H4 (cell line): Measurements from ENCODE around the gene ADAMTS2. TPM values are rescaled to one million over a fixed set of nuclear protein-coding genes. Genes with fewer than 3 reads are reported as not detected.
"Not testable (repeated sequence)": the region's sequence is repeated elsewhere in the genome, so short reads cannot be mapped to it uniquely, and the experiment has no call there.

Source experiments
- DNase-seq: peaks from one replicate; pipeline ENCODE4 v3.0.0-alpha.2; 2015; ENCODE audit warnings: low spot score
- total RNA-seq: library from RNA; depleted of rRNA; stranded (reverse); fragments of >200 nt; shearing (Covaris generic); gene quantifications from 2 replicates; pipeline ENCODE4 v1.2.3, GENCODE V29; 2014

Gene ADAMTS2
- total RNA-seq, 1 experiment from 2014 or later: 1.2 TPM

DNA sequence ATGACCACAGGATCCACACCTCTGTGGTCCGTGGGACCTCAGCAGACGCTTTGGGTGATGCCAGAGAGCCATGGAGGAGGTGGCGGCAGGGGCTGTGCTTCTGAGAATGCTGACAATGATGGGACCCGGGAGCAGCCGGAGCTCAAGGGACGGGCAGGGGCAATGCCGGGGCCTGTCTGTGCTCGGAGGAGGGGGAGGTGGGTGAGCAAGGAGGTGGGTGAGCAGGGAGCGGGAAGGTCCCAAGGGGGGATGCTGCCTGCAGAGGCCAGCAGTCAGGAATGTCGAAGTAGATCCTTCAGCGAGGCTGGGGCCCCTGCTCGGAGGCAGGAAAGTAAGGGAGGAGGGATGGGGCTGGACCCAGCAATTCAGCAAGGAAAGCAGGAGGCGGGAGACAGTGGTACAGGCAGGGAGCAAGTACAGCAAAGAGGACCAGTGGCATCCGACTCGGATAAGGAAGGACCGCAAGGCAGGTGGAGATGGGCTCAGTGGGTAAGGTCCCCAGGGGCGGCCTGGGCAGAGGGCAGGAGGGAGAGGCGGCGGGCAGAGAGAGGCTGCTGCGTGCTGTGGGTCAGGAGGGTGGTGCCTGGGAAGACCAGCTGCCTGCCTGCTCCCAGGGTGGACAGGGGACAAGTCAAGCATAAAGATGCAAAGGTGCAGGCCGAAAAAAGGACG, 49.0 kb downstream of the ADAMTS2 start:
- no peak for DNase-seq

DNA sequence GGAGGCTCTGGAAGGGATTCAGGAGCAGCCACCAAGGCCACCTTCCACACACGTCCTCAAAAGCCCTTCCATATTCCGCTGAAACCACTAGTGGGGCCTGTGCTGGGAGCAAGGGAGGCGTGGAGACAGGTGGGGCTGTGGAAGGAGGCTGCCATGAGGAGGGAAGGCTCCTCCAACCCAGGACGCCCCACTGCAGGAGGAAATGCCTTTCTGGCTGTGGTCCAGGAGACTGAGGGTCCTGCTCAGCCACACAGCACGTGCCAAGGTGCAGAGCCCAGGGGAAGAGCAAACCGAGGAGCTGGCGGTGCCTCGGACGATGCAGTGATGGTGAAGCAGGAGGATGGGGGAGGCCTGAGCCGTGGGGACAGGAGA, 49.5 kb downstream of the ADAMTS2 start:
- DNase-seq: no peak

GRCh38 chr5:179294891-179295777, 50.1 kb downstream of the ADAMTS2 start:
- DNase-seq: no peak

DNA sequence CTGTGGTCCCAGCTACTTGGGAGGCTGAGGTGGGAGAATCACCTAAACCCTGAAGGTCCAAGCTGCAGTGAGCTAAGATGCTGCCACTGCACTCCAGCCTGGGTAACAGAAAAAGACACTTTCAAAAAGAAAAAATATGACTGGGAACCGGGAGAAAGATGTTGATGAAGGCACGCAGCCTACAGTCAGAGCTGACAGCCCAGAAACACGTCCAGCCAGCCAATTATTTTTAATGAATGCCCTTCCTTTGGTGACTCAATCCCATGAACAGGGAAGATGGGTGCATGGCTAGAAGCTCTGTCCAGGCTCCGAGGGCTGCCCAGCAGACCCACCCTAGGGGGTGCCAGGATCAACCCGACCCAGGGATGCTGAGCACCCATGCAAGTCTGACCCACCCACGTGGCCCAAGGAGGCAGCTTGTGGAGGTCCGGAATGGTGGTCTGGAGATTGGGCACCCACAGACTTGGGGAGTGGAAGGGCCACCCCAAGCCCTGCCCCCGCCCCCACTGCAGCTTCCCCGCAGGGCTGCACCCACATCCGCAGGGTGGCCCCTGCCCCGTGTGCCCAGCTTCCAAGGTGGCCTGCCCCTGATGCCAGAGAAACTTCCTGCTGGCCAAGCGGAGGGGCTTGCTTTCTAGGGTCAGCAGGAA, 51.0 kb downstream of the ADAMTS2 start:
- no peak for DNase-seq

- no peak for DNase-seq
Observed at GRCh38 chr5:179292681-179293635, 52.3 kb downstream of the ADAMTS2 start.

DNA sequence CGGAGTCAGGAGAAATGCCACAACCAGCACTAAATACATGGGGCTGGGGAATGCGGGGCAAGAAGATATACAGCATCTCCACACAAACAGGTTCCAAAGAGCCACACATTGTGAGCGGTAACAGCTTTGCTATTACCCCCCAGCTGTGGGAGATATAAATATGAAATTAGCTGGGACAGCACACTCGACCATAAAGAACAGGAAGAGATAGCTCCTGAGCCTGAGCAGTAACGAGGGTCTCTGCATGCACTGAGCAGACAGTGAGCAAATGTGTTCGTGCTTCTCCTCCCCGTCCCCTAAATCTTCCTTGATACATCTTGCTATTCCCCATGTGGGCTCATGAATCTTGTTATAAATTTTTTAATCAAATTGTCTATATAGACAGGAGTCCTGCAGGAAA, 53.1 kb downstream of the ADAMTS2 start:
- DNase-seq: no peak

GRCh38 chr5:179290681-179291540, 54.4 kb downstream of the ADAMTS2 start:
- DNase-seq: no peak

DNA sequence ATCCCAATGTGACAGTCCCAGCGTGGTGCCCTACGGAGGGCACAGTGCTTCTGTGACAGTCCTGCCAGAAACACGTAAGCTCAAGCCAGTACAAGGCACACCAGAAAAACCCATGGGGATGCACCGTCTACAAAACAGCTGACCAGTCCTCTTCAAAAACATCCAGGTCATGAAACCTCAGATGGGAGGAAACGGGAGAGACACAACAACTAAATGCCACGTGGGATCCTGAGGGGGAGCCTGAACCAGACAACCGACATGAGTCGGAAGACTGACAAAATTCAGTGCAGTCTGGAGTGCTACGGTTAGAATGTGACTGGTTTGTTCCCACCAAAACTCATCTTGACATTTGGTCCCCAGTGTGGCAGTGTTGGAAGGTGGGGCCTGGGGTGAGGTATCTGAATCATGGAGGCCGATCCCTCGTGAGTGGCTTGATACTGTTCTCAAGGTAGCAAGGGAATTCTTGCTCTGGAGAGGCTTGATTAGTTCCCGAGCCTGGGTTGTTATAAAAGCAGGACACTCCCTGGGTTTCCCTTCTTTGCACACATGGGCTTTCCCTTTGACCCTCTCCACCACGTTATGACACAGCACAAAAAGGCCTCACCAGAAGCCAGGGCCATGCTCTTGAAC, 55.4 kb downstream of the ADAMTS2 start:
- DNase-seq: no peak

DNA sequence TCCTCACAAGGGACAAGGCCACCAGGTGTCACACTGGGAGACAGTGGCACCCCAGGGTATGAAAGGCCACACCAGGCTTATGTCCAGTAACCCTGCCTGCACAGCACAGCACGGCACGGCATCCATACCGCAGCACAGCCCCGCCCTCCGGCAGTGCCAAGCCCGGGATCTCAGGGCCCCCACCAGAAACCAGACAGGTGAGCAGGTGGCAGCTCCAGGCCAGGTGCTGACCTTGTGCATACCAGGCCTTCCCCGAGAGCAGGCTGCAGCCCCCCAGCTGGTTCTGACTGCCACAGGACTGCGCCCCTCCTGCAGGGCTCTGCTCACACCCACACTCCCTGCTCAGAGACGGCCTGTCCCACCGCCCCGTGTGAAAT, 56.5 kb downstream of the ADAMTS2 start:
- DNase-seq: no peak

- no peak for DNase-seq
Observed at GRCh38 chr5:179288101-179288808, 57.0 kb downstream of the ADAMTS2 start.

- DNase-seq: no peak
Observed at GRCh38 chr5:179287631-179288030, 57.6 kb downstream of the ADAMTS2 start.

DNA sequence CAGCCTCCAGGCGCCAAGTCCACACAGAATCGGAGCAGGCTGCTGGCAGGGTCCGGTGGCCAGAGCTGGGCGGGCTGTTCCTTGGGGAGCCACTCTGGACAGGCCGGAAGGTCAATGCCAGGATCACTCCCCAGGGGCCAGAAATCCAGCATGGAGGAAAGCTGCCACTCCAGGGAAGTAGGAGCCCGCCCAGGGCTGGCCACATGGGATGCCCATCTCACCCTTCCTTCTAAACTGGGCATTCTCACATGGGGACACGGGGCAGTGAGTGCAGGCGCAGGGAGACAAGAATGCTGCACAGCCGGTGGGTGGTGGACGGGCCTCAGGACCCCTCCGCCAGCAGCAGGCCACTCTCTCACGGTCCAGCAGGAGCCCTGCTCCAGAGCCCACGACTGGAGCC, 58.2 kb downstream of the ADAMTS2 start:
- no peak for DNase-seq

DNA sequence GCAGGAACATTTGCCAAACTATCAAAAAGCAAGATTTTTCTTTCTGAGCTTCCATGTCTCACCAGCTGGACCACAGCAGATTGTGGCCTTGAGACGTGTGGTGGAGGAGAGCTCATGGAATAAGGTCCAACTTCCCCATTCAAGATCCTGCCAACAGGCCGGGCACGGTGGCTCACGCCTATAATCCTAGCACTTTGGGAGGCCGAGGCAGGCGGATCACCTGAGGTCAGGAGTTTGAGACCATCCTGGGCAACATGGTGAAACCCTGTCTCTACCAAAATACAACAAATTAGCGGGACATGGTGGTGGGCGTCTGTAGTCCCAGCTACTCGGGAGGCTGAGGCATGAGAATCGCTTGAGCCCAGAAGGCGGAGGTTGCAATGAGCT, 59.5 kb downstream of the ADAMTS2 start:
- DNase-seq: not testable (repeated sequence)

DNA sequence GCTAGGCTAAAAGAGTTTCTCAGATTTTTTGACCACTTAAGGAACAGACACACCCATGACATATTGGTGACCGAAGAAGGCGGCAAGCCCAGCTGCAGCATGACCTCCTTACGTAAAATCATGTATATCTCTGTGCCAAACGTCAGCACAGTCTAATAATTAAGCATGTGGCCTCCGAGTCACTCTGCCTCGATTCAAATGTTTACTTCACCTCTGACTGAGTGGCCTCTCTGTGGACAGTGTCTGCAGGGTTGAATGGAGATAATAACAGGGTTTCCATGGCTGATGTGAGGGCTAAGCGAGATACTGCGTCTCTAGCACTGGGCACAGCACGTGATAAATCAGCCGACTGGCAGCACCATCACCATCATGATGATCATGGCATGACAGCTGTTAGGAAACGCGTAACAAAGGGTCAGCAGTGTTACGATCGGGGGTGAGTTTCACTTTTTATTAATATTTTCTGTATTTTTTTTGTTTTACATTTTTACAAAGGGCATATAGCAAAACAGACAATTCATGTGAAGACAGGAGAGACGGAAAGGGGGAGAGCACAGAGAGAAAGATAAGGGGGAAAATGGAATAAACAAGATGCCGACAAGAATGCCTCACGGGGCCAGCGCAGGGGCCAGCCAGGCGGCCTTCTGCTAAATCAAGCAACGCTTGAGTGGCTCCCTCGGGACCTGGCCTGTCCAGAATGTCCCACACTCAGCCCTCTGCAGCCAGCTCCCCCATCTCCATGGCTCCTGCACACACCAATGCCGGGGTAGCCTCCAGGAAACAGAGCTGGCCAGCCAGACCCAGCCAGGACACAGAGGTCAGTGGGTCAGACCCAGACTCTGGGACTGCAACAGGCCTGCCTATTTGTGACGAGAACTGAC, 60.3 kb downstream of the ADAMTS2 start:
- no peak for DNase-seq

DNA sequence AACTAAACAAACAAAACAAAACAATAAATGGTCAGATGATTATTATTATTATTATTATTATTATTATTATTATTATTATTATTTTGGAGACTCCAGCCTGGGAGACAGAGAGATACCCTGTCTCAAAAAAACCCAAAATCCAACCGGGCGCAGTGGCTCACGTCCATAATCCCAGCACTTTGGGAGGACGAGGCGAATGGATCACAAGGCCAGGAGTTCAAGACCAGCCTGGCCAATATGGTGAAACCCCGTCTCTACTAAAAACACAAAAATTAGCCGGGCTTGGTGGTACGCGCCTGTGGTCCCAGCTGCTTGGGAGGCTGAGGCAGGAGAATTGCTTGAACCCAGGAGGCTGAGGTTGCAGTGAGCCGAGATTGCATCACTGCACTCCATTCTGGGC, 61.4 kb downstream of the ADAMTS2 start:
- DNase-seq: not testable (repeated sequence)

DNA sequence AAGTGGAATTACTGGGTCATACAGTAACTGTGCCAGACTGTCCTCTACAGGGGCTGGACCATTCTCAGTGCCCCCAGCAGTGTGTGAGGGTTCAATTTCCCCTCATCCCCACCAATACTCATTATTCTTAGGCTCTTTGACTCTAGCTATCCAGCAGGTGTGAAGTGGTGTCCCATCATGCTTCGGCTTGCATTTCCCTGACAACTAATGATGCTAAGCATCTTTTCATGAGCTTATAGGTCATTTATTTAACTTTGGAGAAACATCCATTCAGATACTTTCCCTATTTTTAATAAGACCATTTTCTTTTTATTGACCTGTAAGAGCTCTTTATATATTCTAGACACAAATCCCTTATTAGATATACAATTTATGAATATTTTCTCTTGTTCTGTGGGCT, 63.6 kb downstream of the ADAMTS2 start:
- no peak for DNase-seq

GRCh38 chr5:179280095-179280490, 65.2 kb downstream of the ADAMTS2 start:
- DNase-seq: no peak

- DNase-seq: no peak
Observed at GRCh38 chr5:179279347-179280094, 65.7 kb downstream of the ADAMTS2 start.
